A549 (cell line): ENCODE data around the gene C20orf204. TPM values are rescaled to one million over a fixed set of nuclear protein-coding genes. Genes with fewer than 3 reads are reported as not detected.

Experiments
- ATAC-seq, 2 experiments: fragments of 200-7000 bp in 1 of 2; fragments of >200 bp in 1 of 2; cut with Nextera tagmentation in 1 of 2; cut with Tn5 transposase in 1 of 2; 3 replicates each; pipeline versions ENCODE4 v1.8.0 to v1.9.1; 2018 to 2020; ENCODE audit warnings: mild to moderate bottlenecking in 1 of 2, moderate library complexity in 1 of 2
- CTCF ChIA-PET: fragments of 300-600 bp; sonication (Branson Sonifier 250); formaldehyde crosslinking; extraction: SDS; loops from one replicate; lab custom pipeline; 2021; ENCODE audit warnings: antibody characterized with exemption, inconsistent platforms; lab: Yijun Ruan, JAX
- POLR2A ChIA-PET: fragments of 350-600 bp; formaldehyde crosslinking; extraction: SDS; loops from one replicate; lab custom pipeline; 2021; ENCODE audit warnings: antibody characterized with exemption, inconsistent platforms; lab: Yijun Ruan, JAX
- DNase-seq, 2 experiments: peaks; one replicate each; pipeline versions ENCODE4 v3.0.0 to v3.0.0-alpha.2; 2011 to 2016; ENCODE audit warnings: low read depth in 1 of 2, low spot score in 1 of 2
- FAIRE-seq: peaks from 2 replicates; lab custom pipeline; 2011; peaks lifted over from hg19 to GRCh38; lab: Jason Lieb, UNC
- H3K27ac ChIP-seq, 2 experiments: fragments of >200 bp; sonication (Bioruptor Twin); formaldehyde crosslinking; 3 replicates each; pipeline ENCODE4 v1.5.1; 2016 to 2017
- H3K4me1 ChIP-seq: fragments of >200 bp; sonication (Bioruptor Twin); formaldehyde crosslinking; 3 replicates; pipeline ENCODE4 v1.6.1; 2016
- H3K4me2 ChIP-seq: fragments of >200 bp; sonication (Bioruptor Twin); formaldehyde crosslinking; 3 replicates; pipeline ENCODE4 v1.6.1; 2016
- H3K4me3 ChIP-seq: fragments of >200 bp; sonication (Bioruptor Twin); formaldehyde crosslinking; 3 replicates; pipeline ENCODE4 v1.5.1; 2016
- H3K9me3 ChIP-seq: fragments of >200 bp; sonication (Bioruptor Twin); formaldehyde crosslinking; 3 replicates; pipeline ENCODE4 v1.6.1; 2016
- ATOH8 ChIP-seq: fragments of 250-450 bp; sonication (Bioruptor Pico); IDR thresholded peaks from 2 replicates; pipeline ENCODE4 v1.5.0; 2020; ENCODE audit warnings: low read depth, mild to moderate bottlenecking, moderate library complexity
- CBX2 ChIP-seq: fragments of 200-600 bp; sonication (generic); IDR thresholded peaks from 2 replicates; pipeline ENCODE4 v1.6.1; 2016; ENCODE audit warnings: low read depth, mild to moderate bottlenecking, borderline replicate concordance
- CBX8 ChIP-seq: fragments of 200-600 bp; sonication (generic); IDR thresholded peaks from 2 replicates; pipeline ENCODE4 v1.6.1; 2016
- CEBPB ChIP-seq, 2 experiments: fragments of >200 bp in 1 of 2; sonication (Bioruptor Twin) in 1 of 2; formaldehyde crosslinking in 1 of 2; IDR thresholded peaks; 2 replicates each; pipeline ENCODE4 v1.6.1; 2012 to 2016
- EHMT2 ChIP-seq: fragments of 200-600 bp; sonication (generic); IDR thresholded peaks from 2 replicates; pipeline ENCODE4 v1.6.1; 2016; ENCODE audit warnings: antibody characterized with exemption, low read depth, mild to moderate bottlenecking, moderate library complexity
- EP300 ChIP-seq, 2 experiments: fragments of >200 bp; sonication (Bioruptor Twin); formaldehyde crosslinking; IDR thresholded peaks; 2 replicates in 1 of 2; 3 replicates in 1 of 2; pipeline ENCODE4 v1.6.1; 2016 to 2017
- ESRRA ChIP-seq: fragments of 150-350 bp; IDR thresholded peaks from 2 replicates; pipeline ENCODE4 v1.6.1; 2014; ENCODE audit warnings: mild to moderate bottlenecking, low read length, borderline replicate concordance
- GATA3 ChIP-seq: IDR thresholded peaks from 2 replicates; pipeline ENCODE4 v1.6.1; 2012; ENCODE audit warnings: borderline replicate concordance
- HOXB5 ChIP-seq: fragments of 250-450 bp; sonication (Bioruptor Pico); IDR thresholded peaks from 2 replicates; pipeline ENCODE4 v1.5.0; 2020; ENCODE audit warnings: mild to moderate bottlenecking, moderate library complexity
- JUN ChIP-seq, 2 experiments: fragments of >200 bp; sonication (Bioruptor Twin); formaldehyde crosslinking; IDR thresholded peaks; 2 replicates in 1 of 2; 3 replicates in 1 of 2; pipeline ENCODE4 v1.6.1; 2016 to 2017
- KDM1A ChIP-seq: fragments of 200-600 bp; sonication (generic); IDR thresholded peaks from 2 replicates; pipeline ENCODE4 v1.6.1; 2016; ENCODE audit warnings: low read depth, mild to moderate bottlenecking
- MAX ChIP-seq: IDR thresholded peaks from 2 replicates; pipeline ENCODE4 v1.6.1; 2012
- MAZ ChIP-seq: fragments of 150-350 bp; IDR thresholded peaks from 2 replicates; pipeline ENCODE4 v1.6.1; 2014; ENCODE audit warnings: antibody characterized with exemption, low read depth, low read length, borderline replicate concordance
- MYC ChIP-seq: IDR thresholded peaks from 2 replicates; pipeline ENCODE4 v1.6.1; 2012; ENCODE audit warnings: mild to moderate bottlenecking, inconsistent platforms, low read length, improper control_type of control experiment, borderline replicate concordance
- PBX3 ChIP-seq: IDR thresholded peaks from 2 replicates; pipeline ENCODE4 v1.6.1; 2012
- POLR2A ChIP-seq: IDR thresholded peaks from 2 replicates; pipeline ENCODE4 v1.6.1; 2012; ENCODE audit warnings: mild to moderate bottlenecking, low read length
- RAD21 ChIP-seq, 2 experiments: fragments of >200 bp in 1 of 2; sonication (Bioruptor Twin) in 1 of 2; formaldehyde crosslinking in 1 of 2; IDR thresholded peaks in 1 of 2; conservative IDR thresholded peaks in 1 of 2; 2 replicates in 1 of 2; 3 replicates in 1 of 2; pipeline ENCODE4 v1.6.1; 2012 to 2018; ENCODE audit warnings: inconsistent platforms in 1 of 2
- RARB ChIP-seq: fragments of 250-450 bp; sonication (Bioruptor Pico); IDR thresholded peaks from 2 replicates; pipeline ENCODE4 v1.8.0; 2021; ENCODE audit warnings: mild to moderate bottlenecking, moderate library complexity
- REST ChIP-seq: fragments of 200-600 bp; sonication (generic); IDR thresholded peaks from 2 replicates; pipeline ENCODE4 v1.6.1; 2016; ENCODE audit warnings: antibody characterized with exemption, mild to moderate bottlenecking, moderate library complexity
- RFX5 ChIP-seq: fragments of 450-650 bp; IDR thresholded peaks from 2 replicates; pipeline ENCODE4 v1.7.1; 2014; ENCODE audit warnings: antibody characterized with exemption, mild to moderate bottlenecking, moderate library complexity
- SMC3 ChIP-seq: fragments of >200 bp; sonication (Bioruptor Twin); formaldehyde crosslinking; IDR thresholded peaks from 3 replicates; pipeline ENCODE4 v1.6.1; 2018; ENCODE audit warnings: inconsistent platforms
- TFCP2L1 ChIP-seq: fragments of 250-450 bp; sonication (Bioruptor Pico); IDR thresholded peaks from 2 replicates; pipeline ENCODE4 v1.5.0; 2021; ENCODE audit warnings: mild to moderate bottlenecking
- TP53 ChIP-seq: fragments of 250-450 bp; sonication (Bioruptor Pico); IDR thresholded peaks from 2 replicates; pipeline ENCODE4 v1.5.0; 2021; ENCODE audit warnings: mild to moderate bottlenecking, moderate library complexity
- WGBS: methylation state at CpG from one replicate; pipeline ENCODE4 v1.1.6; 2017; ENCODE audit errors: missing lambda C conversion rate; 5-methylcytosine and 5-hydroxymethylcytosine counted together
- polyA plus RNA-seq, 4 experiments: library from polyadenylated mRNA; depleted of rRNA in 3 of 4; stranded (reverse); fragments of >200 nt; fragmentation: RNase III in 1 of 4; extraction: RNeasy Plus Mini Kit Qiagen cat#74134 plus additional on column Dnase treatment in 1 of 4; gene quantifications; 2 replicates in 3 of 4; 3 replicates in 1 of 4; pipeline ENCODE4 v1.2.3, GENCODE V29; 2011 to 2017
- TF ChIP-seq, protein P1 (sequence below): fragments of 150-350 bp; IDR thresholded peaks from 2 replicates; pipeline ENCODE4 v1.6.1; 2014; ENCODE audit warnings: low read depth, mild to moderate bottlenecking, low read length
- TF ChIP-seq, protein P2 (sequence below): IDR thresholded peaks from 2 replicates; pipeline ENCODE4 v1.6.1; 2012; ENCODE audit warnings: low read depth, borderline replicate concordance
- TF ChIP-seq, protein P3 (sequence below): fragments of >200 bp; sonication (Bioruptor Twin); formaldehyde crosslinking; IDR thresholded peaks from 3 replicates; pipeline ENCODE4 v1.5.1; 2016
- TF ChIP-seq, protein P4 (sequence below): fragments of 450-650 bp; IDR thresholded peaks from 2 replicates; pipeline ENCODE4 v1.6.1; 2014; ENCODE audit warnings: antibody characterized with exemption

The C20orf204 gene
- polyA plus RNA-seq, 2 of the 4 experiments (the other 2 are of a cell fraction) = 0.21 to 0.59 TPM

GRCh38 chr20:64083378-64083803 lies 47.4 kb downstream of the C20orf204 start:
- no peaks in the 10 kb centered on the region for H3K9me3 ChIP-seq
- POLR2A ChIA-PET = interaction anchor here (0.5 to 1.7 kb wide), 4 partner anchors 21 to 563 kb away, joined by 4 to 6 read pairs (median 4); partner anchors contain the start of genes PPDPF and TCEA2
- ATAC-seq (peak; percentile 66 to 85), FAIRE-seq (no peak), DNase-seq (peak; percentile 80 to 87)
- WGBS = 3% methylated on average over 11 of the region's 52 CpGs
- TF ChIP-seq EHMT2 (no peak), RAD21 (conservative IDR thresholded peaks at IDR 0.05 in 1 of 2, IDR thresholded peaks at IDR 0.05 in 1 of 2) (peak; percentile 63 to 80), HOXB5 (CRISPR knock-in tag) (no peak), GATA3 (no peak), EP300 (IDR thresholded peaks at IDR 0.05) (no peak), PBX3 (no peak), CBX2 (no peak), CBX8 (no peak), KDM1A (no peak), RFX5 (no peak), RARB (no peak), ATOH8 (CRISPR knock-in tag) (no peak), SMC3 (peak; percentile 61), MAZ (no peak), POLR2A (no peak), JUN (IDR thresholded peaks at IDR 0.05) (no peak), REST (no peak), MAX (0 out of 2 replicates have a peak, but pooled peaks have one; percentile 45), ESRRA (no peak), TP53 (no peak), CEBPB (IDR thresholded peaks at IDR 0.05) (no peak), MYC (no peak), TFCP2L1 (no peak)
- TF ChIP-seq, protein P1, sequence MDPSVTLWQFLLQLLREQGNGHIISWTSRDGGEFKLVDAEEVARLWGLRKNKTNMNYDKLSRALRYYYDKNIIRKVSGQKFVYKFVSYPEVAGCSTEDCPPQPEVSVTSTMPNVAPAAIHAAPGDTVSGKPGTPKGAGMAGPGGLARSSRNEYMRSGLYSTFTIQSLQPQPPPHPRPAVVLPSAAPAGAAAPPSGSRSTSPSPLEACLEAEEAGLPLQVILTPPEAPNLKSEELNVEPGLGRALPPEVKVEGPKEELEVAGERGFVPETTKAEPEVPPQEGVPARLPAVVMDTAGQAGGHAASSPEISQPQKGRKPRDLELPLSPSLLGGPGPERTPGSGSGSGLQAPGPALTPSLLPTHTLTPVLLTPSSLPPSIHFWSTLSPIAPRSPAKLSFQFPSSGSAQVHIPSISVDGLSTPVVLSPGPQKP = no peak
- TF ChIP-seq, protein P2, sequence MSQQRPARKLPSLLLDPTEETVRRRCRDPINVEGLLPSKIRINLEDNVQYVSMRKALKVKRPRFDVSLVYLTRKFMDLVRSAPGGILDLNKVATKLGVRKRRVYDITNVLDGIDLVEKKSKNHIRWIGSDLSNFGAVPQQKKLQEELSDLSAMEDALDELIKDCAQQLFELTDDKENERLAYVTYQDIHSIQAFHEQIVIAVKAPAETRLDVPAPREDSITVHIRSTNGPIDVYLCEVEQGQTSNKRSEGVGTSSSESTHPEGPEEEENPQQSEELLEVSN = peak; percentile 51; the same call in 1 of the 2 replicates
- TF ChIP-seq, protein P3, sequence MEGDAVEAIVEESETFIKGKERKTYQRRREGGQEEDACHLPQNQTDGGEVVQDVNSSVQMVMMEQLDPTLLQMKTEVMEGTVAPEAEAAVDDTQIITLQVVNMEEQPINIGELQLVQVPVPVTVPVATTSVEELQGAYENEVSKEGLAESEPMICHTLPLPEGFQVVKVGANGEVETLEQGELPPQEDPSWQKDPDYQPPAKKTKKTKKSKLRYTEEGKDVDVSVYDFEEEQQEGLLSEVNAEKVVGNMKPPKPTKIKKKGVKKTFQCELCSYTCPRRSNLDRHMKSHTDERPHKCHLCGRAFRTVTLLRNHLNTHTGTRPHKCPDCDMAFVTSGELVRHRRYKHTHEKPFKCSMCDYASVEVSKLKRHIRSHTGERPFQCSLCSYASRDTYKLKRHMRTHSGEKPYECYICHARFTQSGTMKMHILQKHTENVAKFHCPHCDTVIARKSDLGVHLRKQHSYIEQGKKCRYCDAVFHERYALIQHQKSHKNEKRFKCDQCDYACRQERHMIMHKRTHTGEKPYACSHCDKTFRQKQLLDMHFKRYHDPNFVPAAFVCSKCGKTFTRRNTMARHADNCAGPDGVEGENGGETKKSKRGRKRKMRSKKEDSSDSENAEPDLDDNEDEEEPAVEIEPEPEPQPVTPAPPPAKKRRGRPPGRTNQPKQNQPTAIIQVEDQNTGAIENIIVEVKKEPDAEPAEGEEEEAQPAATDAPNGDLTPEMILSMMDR = peak; percentile 77
- TF ChIP-seq, protein P4, sequence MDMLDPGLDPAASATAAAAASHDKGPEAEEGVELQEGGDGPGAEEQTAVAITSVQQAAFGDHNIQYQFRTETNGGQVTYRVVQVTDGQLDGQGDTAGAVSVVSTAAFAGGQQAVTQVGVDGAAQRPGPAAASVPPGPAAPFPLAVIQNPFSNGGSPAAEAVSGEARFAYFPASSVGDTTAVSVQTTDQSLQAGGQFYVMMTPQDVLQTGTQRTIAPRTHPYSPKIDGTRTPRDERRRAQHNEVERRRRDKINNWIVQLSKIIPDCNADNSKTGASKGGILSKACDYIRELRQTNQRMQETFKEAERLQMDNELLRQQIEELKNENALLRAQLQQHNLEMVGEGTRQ = no peak
- H3K27ac ChIP-seq = peak overlapping the region; percentile 77 to 86
- peak overlapping the region; percentile 99 for H3K4me2 ChIP-seq
- CTCF ChIA-PET = interaction anchor here (0.8 to 9.1 kb wide), 22 partner anchors 9 to 546 kb away, joined by 3 to 121 read pairs (median 4); partner anchors contain the start of genes PTK6 and SAMD10
- peaks cover 20% of the 10 kb centered on the region for H3K4me1 ChIP-seq
- peak overlapping the region; percentile 71 for H3K4me3 ChIP-seq
